ENCODE results near the gene CATSPER3. TPM values are rescaled to one million over a fixed set of nuclear protein-coding genes. Genes with fewer than 3 reads are reported as not detected.
A peak's percentile ranks its signal among the peaks of the same experiment; 100 is the strongest.

The CATSPER3 gene
- polyA plus RNA-seq, 2 of the 4 experiments (the other 2 are of a cell fraction) = 0.41 to 0.74 TPM

GRCh38 chr5:135011355-135012032 is 43.8 kb downstream of the CATSPER3 start:
- 92% methylated on average over 4 of the region's 4 CpGs for WGBS (ENCODE audit: missing lambda C conversion rate)
- no peaks in the 10 kb centered on the region for H3K9me3 ChIP-seq
- CTCF ChIA-PET = interaction anchor here (0.8 to 5.6 kb wide), 11 partner anchors 13 to 452 kb away, joined by 3 to 29 read pairs (median 4); partner anchors contain the start of gene PCBD2
- DNase-seq (ENCODE audit: low read depth in 1 of 2, low spot score in 1 of 2) (no peak), FAIRE-seq (no peak), ATAC-seq (no peak; a peak in 1 of 6 replicates)
- H3K4me2 ChIP-seq = no peak overlapping the region
- no peak overlapping the region for H3K27ac ChIP-seq
- no peak for TF ChIP-seq TP53 (CRISPR knock-in tag; IDR thresholded peaks at IDR 0.05)
- TF ChIP-seq CTCF (IDR thresholded peaks at IDR 0.05) = 0 out of 3 replicates have a peak, but pooled peaks have one; percentile 2
- TF ChIP-seq NR3C1 (IDR thresholded peaks at IDR 0.05) = no peak
- TF ChIP-seq FOXS1 (CRISPR knock-in tag; IDR thresholded peaks at IDR 0.05) = no peak
- H3K4me1 ChIP-seq = no peaks in the 10 kb centered on the region
- POLR2A ChIA-PET = no interaction called here
- H3K4me3 ChIP-seq = no peak overlapping the region

- no peak overlapping the region for H3K27ac ChIP-seq
- POLR2A ChIA-PET = no interaction called here
- no peak for ATAC-seq
- no peak for DNase-seq (ENCODE audit: low read depth in 1 of 2, low spot score in 1 of 2)
- no peak overlapping the region for H3K4me2 ChIP-seq
- 60% methylated on average over 1 of the region's 2 CpGs for WGBS (ENCODE audit: missing lambda C conversion rate)
- no peak for FAIRE-seq
- no peaks in the 10 kb centered on the region for H3K9me3 ChIP-seq
- no peak overlapping the region for H3K4me3 ChIP-seq
- CTCF ChIA-PET = interaction anchor here (0.8 to 5.6 kb wide), 6 partner anchors 12 to 324 kb away, joined by 3 to 29 read pairs (median 4); no protein-coding TSS in a partner anchor
- no peak for TF ChIP-seq ZNF302 (CRISPR knock-in tag; IDR thresholded peaks at IDR 0.05)
- no peaks in the 10 kb centered on the region for H3K4me1 ChIP-seq
Measured at GRCh38 chr5:135012033-135012588, 44.4 kb downstream of the CATSPER3 start.

GRCh38 chr5:135012951-135013391 is 45.3 kb downstream of the CATSPER3 start:
- H3K4me1 ChIP-seq = no peaks in the 10 kb centered on the region
- TF ChIP-seq FOXS1 (CRISPR knock-in tag; IDR thresholded peaks at IDR 0.05) (no peak), ESRRA (IDR thresholded peaks at IDR 0.05; ENCODE audit: borderline replicate concordance, low read length) (no peak), ZNF302 (CRISPR knock-in tag; IDR thresholded peaks at IDR 0.05) (no peak), PBX3 (IDR thresholded peaks at IDR 0.05) (no peak), JUN (IDR thresholded peaks at IDR 0.05) (no peak), EHF (CRISPR knock-in tag; IDR thresholded peaks at IDR 0.05) (no peak), TP53 (CRISPR knock-in tag; IDR thresholded peaks at IDR 0.05) (no peak)
- ChIA-PET CTCF (interaction anchor here (0.5 to 5.6 kb wide), 3 partner anchors 178 to 413 kb away, joined by 3 to 29 read pairs (median 3); no protein-coding TSS in a partner anchor), POLR2A (no interaction called here)
- ATAC-seq (no peak), DNase-seq (ENCODE audit: low read depth in 1 of 2, low spot score in 1 of 2) (no peak), FAIRE-seq (no peak)
- H3K27ac ChIP-seq = no peak overlapping the region
- no peak overlapping the region for H3K4me3 ChIP-seq
- no peak overlapping the region for H3K4me2 ChIP-seq
- whole genome bisulfite sequencing (ENCODE audit: missing lambda C conversion rate) = 95% methylated on average over 5 of the region's 5 CpGs
- no peaks in the 10 kb centered on the region for H3K9me3 ChIP-seq

- no peak for TF ChIP-seq ZSCAN20 (CRISPR knock-in tag; IDR thresholded peaks at IDR 0.05)
- Histone ChIP-seq H3K4me3 (no peak overlapping the region), H3K9me3 (no peaks in the 10 kb centered on the region), H3K4me1 (no peaks in the 10 kb centered on the region), H3K27ac (no peak overlapping the region), H3K4me2 (no peak overlapping the region)
- ChIA-PET POLR2A (no interaction called here), CTCF (interaction anchor here (1.0 to 5.6 kb wide), 3 partner anchors 10 to 190 kb away, joined by 3 to 29 read pairs (median 4); no protein-coding TSS in a partner anchor)
- FAIRE-seq = no peak
- ATAC-seq = no peak
- no peak for DNase-seq (ENCODE audit: low read depth in 1 of 2, low spot score in 1 of 2)
- WGBS (ENCODE audit: missing lambda C conversion rate) = 91% methylated on average over 7 of the region's 7 CpGs
Measured at GRCh38 chr5:135013445-135013844, 45.7 kb downstream of the CATSPER3 start.
